ENCODE data around the gene SNX7.
A peak's percentile ranks its signal among the peaks of the same experiment; 100 is the strongest.

The SNX7 gene, protein sequence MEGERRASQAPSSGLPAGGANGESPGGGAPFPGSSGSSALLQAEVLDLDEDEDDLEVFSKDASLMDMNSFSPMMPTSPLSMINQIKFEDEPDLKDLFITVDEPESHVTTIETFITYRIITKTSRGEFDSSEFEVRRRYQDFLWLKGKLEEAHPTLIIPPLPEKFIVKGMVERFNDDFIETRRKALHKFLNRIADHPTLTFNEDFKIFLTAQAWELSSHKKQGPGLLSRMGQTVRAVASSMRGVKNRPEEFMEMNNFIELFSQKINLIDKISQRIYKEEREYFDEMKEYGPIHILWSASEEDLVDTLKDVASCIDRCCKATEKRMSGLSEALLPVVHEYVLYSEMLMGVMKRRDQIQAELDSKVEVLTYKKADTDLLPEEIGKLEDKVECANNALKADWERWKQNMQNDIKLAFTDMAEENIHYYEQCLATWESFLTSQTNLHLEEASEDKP

DNA sequence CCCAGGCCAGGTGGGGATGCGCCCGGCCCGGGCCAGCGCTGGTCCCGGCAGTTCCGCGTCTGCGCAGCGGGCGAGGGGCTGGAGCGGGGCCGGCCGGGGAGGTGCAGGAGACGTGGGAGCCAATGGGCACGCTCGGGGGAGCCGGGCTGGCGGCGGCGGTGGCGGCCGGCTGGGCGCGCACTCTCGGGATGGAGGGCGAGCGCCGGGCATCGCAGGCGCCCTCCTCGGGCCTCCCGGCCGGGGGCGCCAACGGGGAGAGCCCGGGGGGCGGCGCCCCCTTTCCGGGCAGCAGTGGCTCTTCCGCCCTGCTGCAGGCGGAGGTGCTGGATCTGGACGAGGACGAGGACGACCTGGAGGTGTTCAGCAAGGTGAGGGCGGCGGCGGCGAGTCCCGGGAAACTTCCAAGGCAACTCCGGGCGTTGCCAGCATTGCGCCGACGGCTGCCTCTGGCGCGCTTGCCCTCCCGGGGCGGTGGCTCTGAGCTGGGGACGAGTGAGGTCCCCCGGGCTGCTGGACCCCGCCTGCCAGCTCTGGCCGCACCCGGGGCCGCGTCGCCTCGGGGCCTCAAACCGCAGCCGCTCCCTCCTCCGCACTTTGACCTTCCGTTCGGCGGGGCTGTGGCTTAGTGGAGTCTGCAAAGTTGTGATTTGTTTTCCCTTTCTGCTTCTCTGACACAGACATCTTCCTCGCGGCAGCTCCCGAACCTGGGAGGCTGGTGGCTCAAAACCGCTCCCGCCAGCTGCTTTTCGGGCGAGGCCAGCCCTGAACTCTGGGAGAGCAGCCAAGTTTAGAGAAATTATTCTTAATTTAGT, at the start of gene SNX7:
SNX7 (plus strand) TSS at position 178 of the 812 bp plus-strand sequence; CDS start at position 189, 11 bp downstream.
- peak; percentile 95 for DNase-seq (ENCODE audit: low read depth, low spot score)

DNA sequence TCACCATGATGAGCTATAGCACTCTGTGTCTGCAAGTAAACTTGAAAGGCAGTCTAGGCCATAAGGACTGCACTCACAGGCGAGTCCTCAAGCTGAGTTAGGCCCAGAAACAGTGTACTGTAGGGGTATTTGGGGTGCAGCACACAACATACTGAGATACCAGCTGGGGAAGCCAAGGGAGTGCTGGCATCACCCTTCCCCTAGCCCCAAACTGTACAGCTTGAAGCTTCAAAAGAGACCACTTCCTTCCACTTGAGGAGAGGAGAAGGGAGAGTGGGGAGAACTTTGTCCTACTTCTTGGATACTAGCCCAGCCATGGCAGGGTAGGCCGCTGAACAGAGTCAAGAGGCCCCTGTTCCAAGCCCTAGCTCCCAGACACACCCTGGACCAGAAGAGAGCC, 24.2 kb upstream of the SNX7 start:
- DNase-seq (ENCODE audit: low read depth, low spot score), result no peak

DNA sequence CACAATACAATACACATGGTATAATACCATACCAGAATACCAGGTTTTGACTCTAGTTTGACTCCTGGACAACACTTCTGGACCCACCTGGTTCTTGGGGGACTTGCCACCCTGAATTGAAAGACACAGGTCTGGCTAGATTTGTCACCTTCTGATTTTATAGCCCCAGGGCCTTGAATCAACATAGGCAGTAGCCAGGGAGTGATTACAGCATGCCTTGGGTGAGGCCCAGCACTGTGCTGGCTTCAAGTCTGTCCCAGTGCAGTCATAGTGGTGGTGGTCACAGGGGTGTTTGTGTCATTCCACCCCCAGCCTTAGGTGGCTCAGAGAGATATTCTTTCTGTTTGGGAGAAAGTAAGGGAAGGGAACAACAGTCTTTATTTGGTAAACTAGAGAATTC, 23.3 kb upstream of the SNX7 start:
- DNase-seq (ENCODE audit: low read depth, low spot score), result no peak

DNA sequence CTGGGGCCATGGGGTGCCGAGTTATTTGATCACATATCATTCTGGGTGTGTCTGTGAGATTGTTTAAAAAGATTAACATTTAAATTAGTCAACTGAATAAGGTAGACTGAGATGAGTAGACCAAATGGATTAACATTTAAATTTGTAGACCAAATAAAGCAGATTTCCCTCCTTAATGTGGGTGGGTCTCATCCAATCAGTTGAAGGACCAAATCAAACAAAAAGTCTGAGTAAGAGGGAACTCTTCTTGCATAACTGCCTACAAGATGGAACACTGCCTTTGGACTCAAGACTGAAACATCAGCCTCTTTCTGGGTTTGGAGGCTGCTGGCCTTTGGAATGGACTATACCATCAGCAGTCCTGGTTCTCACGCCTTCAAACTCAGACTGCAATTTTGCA, 17.0 kb upstream of the SNX7 start:
- no peak for DNase-seq (ENCODE audit: low read depth, low spot score)

DNA sequence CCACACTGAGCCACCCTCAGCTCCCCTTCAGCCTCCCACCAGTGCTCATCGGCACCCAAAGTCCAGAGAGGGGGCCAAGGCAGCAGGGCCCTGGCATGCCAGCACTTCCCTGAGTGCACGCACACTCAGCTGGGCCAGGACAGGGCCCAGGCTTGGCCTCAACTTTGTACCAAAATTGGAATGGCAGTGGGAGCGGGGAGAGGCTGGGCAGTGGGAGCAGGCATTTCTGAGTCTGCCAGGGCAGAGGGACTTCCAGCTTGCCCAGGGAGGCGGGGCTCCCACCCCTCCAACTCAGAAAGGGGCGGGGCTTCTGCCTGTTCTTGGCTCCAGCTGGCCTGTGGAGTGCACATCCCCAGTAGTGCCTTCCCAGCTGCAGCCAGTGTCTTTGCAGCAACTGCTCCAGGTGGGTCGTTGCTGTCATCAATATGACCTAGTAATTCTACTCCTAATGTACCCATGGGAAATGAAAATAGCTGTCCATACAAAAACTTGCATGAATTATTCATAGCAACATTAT, 10.3 kb upstream of the SNX7 start:
- DNase-seq (ENCODE audit: low read depth, low spot score), result no peak

DNA sequence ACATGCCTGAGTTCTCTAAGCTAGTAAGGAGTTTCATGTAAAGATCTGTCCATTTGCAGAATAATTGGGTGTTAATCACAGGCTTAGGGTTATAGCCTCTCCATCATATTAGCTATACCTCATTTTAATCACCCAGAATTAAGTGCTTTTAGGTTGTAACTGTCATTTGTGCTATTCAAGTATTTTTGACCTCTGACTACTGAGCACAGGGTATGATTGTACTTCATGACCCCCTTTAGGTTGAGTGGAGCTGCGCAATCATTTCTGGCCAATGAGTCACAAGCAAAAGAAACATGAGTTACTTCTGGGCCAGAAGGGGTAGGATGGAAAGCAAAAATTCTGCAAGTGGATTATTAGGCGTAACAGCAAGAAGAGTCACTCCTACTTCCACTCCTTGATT, 8.4 kb upstream of the SNX7 start:
- no peak for DNase-seq (ENCODE audit: low read depth, low spot score)

DNA sequence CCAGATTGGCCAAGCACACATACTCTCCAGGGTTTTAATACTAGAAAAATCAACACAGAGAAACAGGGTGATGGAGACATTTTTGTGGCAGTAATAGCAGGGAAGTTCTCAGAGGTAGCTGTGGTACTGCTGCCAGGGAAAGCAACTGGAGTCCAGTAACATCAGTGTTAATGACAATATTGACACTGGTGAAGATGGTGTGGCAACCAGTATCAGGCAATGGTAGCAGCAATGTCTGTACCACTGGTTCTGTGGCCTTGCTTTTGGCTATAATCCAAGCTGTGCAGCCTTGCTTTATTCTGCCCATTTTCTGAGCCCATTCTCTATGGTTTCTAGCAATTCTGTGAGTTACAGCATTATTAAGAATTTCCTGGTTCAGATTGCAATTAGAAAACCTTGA, 1.6 kb upstream of the SNX7 start:
- DNase-seq (ENCODE audit: low read depth, low spot score), result no peak

DNA sequence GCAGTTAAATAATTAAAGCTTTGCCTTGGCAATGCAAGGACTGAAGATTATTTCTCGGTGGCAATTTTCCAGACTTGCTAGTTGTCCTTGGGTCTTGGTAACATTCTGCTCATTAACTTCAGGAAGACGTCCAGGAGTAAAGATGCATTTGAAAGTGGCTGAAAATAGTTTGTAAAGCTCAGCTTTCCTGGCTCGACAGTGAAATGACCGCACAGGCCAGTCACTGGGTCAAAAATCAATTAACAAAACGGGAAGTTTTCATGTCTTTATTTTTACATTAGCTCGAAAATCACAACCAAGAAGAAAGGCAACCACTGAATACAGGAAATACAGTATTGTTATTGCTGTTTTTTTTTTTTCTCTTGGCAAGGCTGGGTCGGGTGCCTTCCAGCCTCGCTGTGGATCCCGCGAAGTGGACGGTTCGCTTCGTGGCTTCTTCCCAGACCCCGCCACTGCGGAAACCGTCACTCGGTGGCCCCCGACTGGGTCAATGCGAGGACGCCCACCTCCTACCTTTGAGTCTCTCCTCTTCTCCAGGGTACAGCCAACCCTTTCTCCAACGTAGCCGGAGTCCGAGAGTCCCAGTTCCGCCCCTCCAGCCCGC, 479 bp upstream of the SNX7 start:
- DNase-seq (ENCODE audit: low read depth, low spot score), result no peak

DNA sequence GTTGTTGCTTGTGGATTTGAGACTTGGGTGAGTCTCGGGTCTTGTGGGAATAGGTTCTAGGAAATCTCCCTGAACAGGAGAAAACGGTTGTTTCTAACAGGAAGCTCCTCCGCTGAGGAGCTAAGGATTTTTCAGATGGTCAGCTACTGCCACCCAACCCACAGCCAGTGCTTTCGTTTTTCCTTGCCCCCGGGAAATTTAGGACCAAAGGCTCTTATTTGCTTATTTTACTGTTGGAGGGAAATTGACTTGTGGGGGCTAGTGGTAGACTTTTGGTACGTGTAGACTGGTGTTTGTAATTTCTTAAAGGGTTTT, 792 bp downstream of the SNX7 start:
- DNase-seq (ENCODE audit: low read depth, low spot score), result no peak

DNA sequence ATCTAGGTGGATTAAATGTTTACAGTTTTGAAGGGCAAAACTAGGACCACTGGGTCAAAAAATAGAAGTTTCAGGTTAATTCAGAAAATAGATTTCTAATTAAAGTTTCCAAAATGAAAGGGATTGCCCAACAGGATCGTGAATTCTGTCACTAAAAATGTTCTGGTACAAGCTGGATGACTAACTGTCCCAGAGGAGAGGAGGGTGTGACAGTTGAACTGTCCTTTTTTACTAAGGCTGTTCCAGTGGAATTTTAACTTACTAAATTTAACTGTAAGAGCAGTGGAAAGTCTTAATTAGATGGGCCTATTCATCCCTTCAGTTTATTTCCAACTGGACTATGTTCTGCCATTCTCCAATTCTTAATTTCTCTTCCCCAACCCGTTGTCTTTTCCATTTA, 7.2 kb downstream of the SNX7 start:
- DNase-seq (ENCODE audit: low read depth, low spot score), result no peak

DNA sequence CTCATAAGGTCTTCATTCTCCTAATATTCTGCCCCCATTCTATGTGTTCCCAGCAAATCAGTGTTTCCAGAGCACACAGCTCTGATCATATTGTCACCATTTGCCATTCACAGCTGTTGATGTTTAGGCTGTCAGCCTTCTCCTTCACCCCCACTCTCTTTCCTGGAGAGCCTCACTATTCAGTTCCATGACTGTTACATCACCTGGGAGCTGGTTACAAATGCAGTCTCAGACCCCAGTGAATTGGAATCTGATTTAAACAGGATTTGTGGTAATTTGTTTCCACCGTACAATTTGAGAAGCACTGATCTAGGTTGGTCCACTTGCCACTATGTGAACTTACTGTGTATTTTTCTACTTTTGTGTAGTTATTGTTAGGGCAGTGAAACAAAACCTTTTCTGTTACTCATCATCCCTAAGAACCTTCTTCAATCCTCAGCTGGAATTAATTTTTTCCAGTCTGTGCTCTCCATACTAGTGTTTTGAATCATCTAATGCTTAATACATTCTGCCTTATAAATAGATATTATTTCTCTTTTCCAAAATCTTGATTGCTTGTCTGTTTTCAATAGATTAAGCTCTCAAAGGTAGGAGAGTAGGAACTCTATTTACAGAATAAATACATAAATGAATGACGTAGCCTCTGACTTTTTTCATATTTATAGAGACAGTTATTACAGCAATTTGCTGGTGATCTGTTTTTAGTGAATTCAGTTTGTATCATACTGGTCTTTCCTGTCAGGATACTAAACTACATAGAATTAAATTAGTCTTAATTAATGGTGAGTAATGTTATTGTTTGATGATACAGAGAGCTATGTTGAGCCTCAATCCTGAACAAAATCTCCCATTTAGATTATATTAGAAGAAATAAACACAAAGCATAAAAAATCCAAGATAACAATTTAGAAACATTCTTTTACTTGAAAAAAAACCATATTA, 8.1 kb downstream of the SNX7 start:
- peak; percentile 23 for DNase-seq (ENCODE audit: low read depth, low spot score)

DNA sequence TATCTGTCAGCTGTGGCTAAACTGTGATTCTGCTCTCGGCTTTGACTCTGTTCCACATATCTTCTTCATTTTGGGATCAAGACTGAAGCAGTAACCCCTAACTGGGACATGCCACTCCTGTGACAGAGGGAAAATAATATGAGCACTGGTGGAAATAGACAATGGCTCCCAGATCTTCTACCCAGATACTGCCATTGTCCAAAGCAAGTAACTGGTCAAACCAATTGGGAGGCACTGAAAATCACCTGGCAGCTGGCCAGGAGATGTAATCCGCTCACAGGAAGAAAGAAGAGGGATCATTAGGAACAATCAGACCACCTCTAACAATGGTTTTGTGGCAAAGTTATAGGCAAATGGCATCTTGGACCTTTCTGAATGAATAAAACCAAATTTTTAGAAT, 10.7 kb downstream of the SNX7 start:
- DNase-seq (ENCODE audit: low read depth, low spot score), result no peak

DNA sequence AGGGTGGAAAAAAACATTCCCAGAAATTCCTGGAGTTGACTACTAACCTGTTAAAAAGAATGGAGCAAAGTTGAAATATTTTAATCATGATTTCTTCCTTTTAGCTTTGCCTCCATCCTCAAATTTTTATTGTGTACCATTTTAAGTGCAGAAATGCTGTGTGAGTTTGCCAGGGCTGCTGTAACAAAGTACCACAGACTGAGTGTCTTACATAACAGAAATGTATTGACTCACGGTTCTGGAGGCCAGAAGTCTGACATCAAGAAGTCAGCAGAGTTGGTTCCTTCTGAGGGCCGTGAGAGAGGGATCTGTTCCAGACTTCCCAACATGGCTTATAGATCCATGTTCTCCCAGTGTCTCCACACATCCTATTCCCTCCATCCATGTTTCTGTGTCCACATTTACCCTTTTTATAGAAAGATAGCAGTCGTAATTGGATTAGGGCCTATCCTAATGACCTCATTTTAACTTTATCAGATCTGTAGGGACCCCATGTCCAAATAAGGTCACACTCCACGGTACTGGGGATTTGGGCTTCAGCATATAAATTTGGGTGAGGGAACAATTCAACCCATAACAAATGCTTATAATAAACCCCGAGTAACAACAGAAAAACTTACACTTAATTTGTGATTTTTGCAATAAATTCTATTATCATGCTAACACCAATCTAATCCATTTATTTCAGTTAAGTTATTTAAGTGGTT, 12.7 kb downstream of the SNX7 start:
- DNase-seq (ENCODE audit: low read depth, low spot score), result peak; percentile 32

DNA sequence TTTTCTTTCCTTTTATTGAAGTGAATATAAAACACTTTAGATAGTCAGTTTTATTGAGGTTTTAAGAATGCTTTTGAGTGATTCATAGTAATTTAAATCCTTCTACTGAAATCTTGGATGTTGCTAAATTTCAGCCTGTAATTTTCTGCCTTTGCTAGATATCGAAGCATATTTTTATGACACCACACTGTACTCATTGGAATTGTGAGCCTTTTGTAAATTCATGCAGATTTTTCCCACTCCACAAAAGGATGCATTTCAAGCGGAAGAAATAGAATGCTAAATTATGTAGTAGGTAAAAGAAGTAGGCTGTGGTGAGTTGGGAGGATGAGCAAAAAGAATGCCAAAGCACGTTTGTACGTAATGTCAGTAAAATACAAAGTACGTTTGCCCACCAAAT, 13.8 kb downstream of the SNX7 start:
- no peak for DNase-seq (ENCODE audit: low read depth, low spot score)

DNA sequence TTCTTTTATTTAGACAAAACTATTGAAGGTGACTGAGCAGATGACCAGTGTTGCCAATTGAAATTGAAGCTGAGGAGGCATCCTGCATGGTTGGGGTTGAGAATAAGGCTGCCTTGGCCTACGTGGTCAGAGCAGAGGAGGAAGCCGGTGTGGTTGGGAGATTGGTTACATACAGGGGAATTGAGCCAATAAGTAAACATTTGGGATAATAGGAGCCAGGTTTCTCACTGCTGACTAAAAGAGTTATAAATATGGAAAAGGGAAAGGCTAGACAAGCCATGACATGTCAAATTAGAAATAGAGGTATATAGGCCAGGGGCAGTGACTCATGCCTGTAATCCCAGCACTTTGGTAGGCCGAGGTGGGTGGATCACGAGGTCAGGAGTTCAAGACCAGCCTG, 15.8 kb downstream of the SNX7 start:
- peak; percentile 84 for DNase-seq (ENCODE audit: low read depth, low spot score)

DNA sequence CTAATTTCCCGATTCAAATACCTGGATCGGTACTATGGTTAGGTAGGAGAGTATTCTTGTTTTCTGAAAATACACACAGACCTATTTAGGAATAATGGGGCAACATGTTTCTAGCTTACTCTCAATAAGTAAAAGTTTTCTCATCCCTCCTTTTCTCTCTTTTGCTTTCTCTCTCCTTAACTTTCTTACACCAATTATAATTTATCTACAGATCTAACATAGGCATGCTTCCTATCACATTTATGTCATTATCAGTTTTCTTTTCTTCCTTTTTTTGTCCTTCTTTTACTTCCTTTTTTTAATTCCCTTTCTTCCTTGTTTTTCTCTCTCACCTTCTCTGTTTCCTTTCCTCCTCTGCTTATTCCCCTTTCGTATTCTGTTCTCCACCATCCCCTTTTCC, 20.3 kb downstream of the SNX7 start:
- no peak for DNase-seq (ENCODE audit: low read depth, low spot score)

DNA sequence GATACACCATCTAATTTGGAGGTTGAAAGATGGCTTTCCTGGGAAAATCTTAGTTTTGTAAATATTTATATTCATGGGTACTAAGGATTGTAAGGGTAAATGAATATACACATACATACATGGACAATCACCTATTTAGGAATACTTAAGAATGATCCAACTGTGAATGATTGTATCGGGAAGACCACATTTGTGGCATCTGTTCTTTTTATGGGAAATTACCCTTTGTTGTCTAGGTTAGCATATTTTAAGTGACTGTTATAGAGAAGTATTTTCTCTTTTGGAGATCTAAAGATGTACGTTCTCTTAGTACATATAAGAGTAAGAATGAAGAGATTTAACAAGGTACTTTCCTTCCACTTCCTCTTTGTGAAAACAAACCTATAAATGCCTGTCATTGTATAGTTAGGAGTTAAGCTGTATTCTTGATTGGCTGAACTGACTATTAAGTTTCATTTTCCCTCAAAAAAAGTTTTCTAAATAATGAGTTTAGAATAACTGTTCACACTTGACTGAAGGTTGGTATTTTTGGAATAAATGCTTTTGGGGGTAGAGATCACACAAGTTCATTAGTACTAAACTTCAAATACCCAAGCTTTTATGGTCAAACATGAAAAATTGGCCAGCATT, 26.7 kb downstream of the SNX7 start:
- DNase-seq (ENCODE audit: low read depth, low spot score), result no peak

DNA sequence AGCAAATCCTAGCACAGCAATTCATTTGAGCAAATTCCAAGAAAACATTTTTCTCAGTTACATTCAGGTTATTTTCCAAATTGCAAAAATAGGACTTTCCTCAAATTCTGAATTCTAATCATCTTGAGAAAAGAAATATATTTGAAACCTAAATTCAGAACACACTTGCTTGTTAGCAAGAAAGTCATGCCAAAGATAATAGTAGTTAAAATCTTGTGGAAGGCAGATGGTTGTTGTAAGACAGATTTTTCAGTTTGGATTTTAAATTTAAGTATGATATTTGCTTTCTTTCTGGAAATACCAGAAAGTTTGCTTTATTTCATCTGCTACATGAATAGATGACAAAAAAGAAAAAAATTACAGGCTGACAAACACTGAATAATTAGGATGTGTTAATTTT, 29.1 kb downstream of the SNX7 start:
- no peak for DNase-seq (ENCODE audit: low read depth, low spot score)

DNA sequence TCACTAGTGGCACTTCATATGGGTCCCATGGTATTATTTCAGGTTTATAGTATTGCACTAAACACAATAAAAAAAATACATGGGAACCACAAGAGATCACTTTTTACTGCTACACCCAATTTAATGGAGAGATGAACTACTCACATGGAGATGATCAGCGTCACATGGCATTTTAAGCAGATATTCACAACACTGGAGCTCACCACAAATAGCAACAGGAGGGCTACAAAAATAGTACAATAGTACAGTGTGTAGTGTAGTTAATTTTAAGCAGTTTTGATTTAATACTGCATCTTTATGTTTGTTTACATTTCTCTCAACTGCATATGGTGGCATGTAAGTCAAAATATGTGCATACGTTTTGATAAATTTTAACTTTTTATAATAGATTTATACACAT, 31.0 kb downstream of the SNX7 start:
- no peak for DNase-seq (ENCODE audit: low read depth, low spot score)

DNA sequence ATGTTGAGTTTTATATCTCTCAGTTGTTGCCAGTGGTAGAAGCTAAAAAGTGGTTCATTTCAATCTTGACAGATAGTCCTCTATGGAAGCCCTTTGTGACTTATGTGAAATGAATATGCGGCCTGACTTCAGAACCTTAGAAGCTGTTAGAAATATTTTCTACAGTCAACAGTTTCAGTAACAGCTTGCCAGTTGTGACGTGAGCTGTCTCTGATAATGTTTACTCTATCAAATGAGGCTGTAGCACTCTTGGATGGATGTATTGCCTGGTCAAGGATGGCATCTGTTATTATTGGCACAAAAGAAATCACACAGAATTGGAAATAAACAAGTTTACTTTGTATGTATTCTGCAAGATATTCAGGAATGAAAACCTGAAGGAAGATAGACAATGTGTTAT, 31.9 kb downstream of the SNX7 start:
- no peak for DNase-seq (ENCODE audit: low read depth, low spot score)

Measured in astrocyte of the hippocampus (primary cell).